Measurements from ENCODE around the gene MADCAM1. TPM values are rescaled to one million over a fixed set of nuclear protein-coding genes. Genes with fewer than 3 reads are reported as not detected.
A peak's percentile ranks its signal among the peaks of the same experiment; 100 is the strongest.
"Not testable (repeated sequence)": the region's sequence is repeated elsewhere in the genome, so short reads cannot be mapped to it uniquely, and the experiment has no call there.

MADCAM1 gene
- total RNA-seq, 1 donor from 2014 or later: not detected

DNA sequence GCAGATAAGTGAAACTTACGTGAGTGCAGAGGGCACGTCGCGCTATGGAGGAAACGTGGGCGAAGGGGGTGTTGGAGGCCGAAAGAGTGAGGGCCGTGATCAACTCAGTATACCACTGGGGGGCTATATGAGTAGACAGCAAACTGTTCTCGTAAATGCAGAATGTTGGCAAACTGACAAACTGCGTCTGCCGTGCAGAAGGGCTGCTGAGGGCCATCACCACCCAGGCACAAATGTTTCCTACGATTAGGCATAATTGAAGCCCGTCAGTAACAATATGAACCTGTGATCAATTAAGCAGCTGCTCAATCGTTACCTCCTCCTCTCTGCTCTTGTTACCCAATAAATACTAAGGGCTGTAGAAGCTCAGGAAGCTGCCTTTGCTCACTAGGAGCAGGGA, 17.3 kb upstream of the MADCAM1 start:
- Histone ChIP-seq H3K4me3 (no peak overlapping the region), H3K27me3 (no peaks in the 10 kb centered on the region), H3K27ac (no peak overlapping the region), H3K9me3 (ENCODE audit: low read depth) (no peaks in the 10 kb centered on the region), H3K36me3 (no peaks in the 10 kb centered on the region), H4K20me1 (ENCODE audit: low read depth) (no peaks in the 10 kb centered on the region), H3K79me2 (ENCODE audit: low read depth) (no peaks in the 10 kb centered on the region), H3K4me2 (no peak overlapping the region), H3K9ac (no peak overlapping the region), H2AFZ (replicated peaks) (no peak overlapping the region), H3K4me1 (no peaks in the 10 kb centered on the region), H3F3A (ENCODE audit: low read depth) (peaks cover 12% of the 10 kb centered on the region)
- Mint-ChIP-seq H3K27ac (no peak overlapping the region), H3K4me1 (peaks cover 18% of the 10 kb centered on the region), H3K36me3 (peaks cover 4% of the 10 kb centered on the region), H3K27me3 (ENCODE audit: insufficient read depth, low read depth) (peaks cover 31% of the 10 kb centered on the region), H3K4me3 (no peak overlapping the region), H3K9me3 (peaks cover 22% of the 10 kb centered on the region)
- no peak for DNase-seq (ENCODE audit: low spot score)
- TF ChIP-seq EZH2phosphoT487 (IDR thresholded peaks at IDR 0.05): no peak
- TF ChIP-seq, protein P1, sequence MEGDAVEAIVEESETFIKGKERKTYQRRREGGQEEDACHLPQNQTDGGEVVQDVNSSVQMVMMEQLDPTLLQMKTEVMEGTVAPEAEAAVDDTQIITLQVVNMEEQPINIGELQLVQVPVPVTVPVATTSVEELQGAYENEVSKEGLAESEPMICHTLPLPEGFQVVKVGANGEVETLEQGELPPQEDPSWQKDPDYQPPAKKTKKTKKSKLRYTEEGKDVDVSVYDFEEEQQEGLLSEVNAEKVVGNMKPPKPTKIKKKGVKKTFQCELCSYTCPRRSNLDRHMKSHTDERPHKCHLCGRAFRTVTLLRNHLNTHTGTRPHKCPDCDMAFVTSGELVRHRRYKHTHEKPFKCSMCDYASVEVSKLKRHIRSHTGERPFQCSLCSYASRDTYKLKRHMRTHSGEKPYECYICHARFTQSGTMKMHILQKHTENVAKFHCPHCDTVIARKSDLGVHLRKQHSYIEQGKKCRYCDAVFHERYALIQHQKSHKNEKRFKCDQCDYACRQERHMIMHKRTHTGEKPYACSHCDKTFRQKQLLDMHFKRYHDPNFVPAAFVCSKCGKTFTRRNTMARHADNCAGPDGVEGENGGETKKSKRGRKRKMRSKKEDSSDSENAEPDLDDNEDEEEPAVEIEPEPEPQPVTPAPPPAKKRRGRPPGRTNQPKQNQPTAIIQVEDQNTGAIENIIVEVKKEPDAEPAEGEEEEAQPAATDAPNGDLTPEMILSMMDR (IDR thresholded peaks at IDR 0.05): no peak
- no peak for TF ChIP-seq EZH2 (IDR thresholded peaks at IDR 0.05)

GRCh38 chr19:480016-480855, 16.1 kb upstream of the MADCAM1 start:
- peak overlapping the region; percentile 77 for H3K27ac Mint-ChIP-seq
- peaks cover 27% of the 10 kb centered on the region for H3K4me1 Mint-ChIP-seq
- Histone ChIP-seq H3K27ac (no peak overlapping the region), H3K9ac (no peak overlapping the region), H3K9me3 (ENCODE audit: low read depth) (no peaks in the 10 kb centered on the region), H3K4me1 (peaks cover 2% of the 10 kb centered on the region), H3F3A (ENCODE audit: low read depth) (peaks cover 15% of the 10 kb centered on the region), H3K36me3 (no peaks in the 10 kb centered on the region), H4K20me1 (ENCODE audit: low read depth) (no peaks in the 10 kb centered on the region), H3K79me2 (ENCODE audit: low read depth) (no peaks in the 10 kb centered on the region), H3K27me3 (peaks cover 8% of the 10 kb centered on the region), H3K4me3 (no peak overlapping the region), H2AFZ (replicated peaks) (peak overlapping the region; percentile 70), H3K4me2 (no peak overlapping the region)
- peaks cover 34% of the 10 kb centered on the region for H3K27me3 Mint-ChIP-seq (ENCODE audit: insufficient read depth, low read depth)
- H3K36me3 Mint-ChIP-seq: peaks cover 4% of the 10 kb centered on the region
- peak overlapping the region; percentile 74 for H3K4me3 Mint-ChIP-seq
- peaks cover 22% of the 10 kb centered on the region for H3K9me3 Mint-ChIP-seq
- peak; percentile 84 for DNase-seq (ENCODE audit: low spot score)
- TF ChIP-seq EZH2 (IDR thresholded peaks at IDR 0.05): no peak
- TF ChIP-seq, protein P1 (IDR thresholded peaks at IDR 0.05): peak; percentile 63

- Histone ChIP-seq H3K4me1 (peaks cover 11% of the 10 kb centered on the region), H3F3A (ENCODE audit: low read depth) (peaks cover 23% of the 10 kb centered on the region), H3K27me3 (peaks cover 12% of the 10 kb centered on the region)
- H3K4me3 Mint-ChIP-seq: peak overlapping the region; percentile 44
- H3K36me3 Mint-ChIP-seq; H2AFZ ChIP-seq (replicated peaks); H3K79me2 ChIP-seq (ENCODE audit: low read depth); H3K36me3 ChIP-seq; H3K9ac ChIP-seq; H3K27ac ChIP-seq; H3K4me3 ChIP-seq; H3K4me2 ChIP-seq; H3K9me3 ChIP-seq (ENCODE audit: low read depth); H4K20me1 ChIP-seq (ENCODE audit: low read depth); DNase-seq (ENCODE audit: low spot score): not testable (repeated sequence)
- H3K4me1 Mint-ChIP-seq: peaks cover 36% of the 10 kb centered on the region
- peaks cover 22% of the 10 kb centered on the region for H3K9me3 Mint-ChIP-seq
- peaks cover 34% of the 10 kb centered on the region for H3K27me3 Mint-ChIP-seq (ENCODE audit: insufficient read depth, low read depth)
- H3K27ac Mint-ChIP-seq: peak overlapping the region; percentile 26
These were observed 15.2 kb upstream of the MADCAM1 start for GRCh38 chr19:481100-481499.

Data from neural progenitor cell (in vitro differentiated cells).